OCI-LY1 (cell line): Measurements from ENCODE around the gene GEMIN5.

Source experiments
- EZH2 ChIP-seq: fragments of 200-600 bp; sonication (generic), shearing (Covaris generic); IDR thresholded peaks from 2 replicates; pipeline ENCODE4 v1.8.0; 2017; ENCODE audit warnings: borderline replicate concordance, mixed run types, mild to moderate bottlenecking, antibody characterized with exemption, low read length, moderate library complexity, mixed read lengths
- TF ChIP-seq, protein P1 (sequence below): fragments of 200-600 bp; sonication (generic), shearing (Covaris generic); IDR thresholded peaks from 2 replicates; pipeline ENCODE4 v1.5.1; 2017; ENCODE audit warnings: mild to moderate bottlenecking, antibody characterized with exemption, low read length, moderate library complexity, mixed read lengths

DNA sequence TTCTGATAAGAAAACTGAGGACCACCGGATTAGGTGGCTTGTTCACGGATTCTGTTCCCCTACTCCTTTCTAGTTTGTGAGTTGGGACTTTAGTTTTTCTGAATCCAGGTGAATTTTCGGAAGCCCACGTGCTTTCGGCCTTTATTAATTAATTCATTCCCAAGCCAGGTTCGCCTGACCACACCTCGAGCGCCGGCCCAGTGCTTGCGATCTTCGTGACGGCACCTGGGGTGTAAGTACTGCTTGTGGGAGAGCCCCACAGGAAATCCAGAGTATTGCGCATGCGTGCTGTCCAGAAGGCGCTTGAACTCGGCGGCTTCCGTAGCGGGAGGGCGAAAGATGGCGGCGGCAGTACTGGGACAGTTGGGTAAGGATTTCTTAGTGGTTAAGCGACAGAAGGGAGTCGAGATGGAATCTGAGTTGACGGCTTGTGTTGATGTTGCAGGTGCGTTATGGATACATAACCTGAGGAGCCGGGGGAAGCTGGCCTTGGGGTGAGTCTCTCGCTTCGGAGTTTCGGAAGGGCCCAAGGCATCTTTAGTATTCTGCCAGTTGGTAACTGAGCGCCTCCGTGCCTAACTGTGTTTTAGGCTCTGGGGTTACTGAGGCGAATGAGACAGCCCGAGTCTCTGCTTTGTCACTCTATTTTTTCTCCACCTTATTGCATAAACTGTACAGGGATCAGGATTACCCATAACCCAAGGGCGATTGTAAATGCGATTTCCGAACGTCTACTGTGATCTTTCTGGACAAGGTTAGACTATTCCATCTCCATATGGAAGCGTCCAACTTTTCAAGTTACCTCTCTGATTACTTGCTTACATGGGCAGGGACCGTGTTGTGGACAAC lies 3.0 kb upstream of the GEMIN5 start, which contains the start of gene MRPL22:
- TF ChIP-seq EZH2 = no peak
- TF ChIP-seq, protein P1, sequence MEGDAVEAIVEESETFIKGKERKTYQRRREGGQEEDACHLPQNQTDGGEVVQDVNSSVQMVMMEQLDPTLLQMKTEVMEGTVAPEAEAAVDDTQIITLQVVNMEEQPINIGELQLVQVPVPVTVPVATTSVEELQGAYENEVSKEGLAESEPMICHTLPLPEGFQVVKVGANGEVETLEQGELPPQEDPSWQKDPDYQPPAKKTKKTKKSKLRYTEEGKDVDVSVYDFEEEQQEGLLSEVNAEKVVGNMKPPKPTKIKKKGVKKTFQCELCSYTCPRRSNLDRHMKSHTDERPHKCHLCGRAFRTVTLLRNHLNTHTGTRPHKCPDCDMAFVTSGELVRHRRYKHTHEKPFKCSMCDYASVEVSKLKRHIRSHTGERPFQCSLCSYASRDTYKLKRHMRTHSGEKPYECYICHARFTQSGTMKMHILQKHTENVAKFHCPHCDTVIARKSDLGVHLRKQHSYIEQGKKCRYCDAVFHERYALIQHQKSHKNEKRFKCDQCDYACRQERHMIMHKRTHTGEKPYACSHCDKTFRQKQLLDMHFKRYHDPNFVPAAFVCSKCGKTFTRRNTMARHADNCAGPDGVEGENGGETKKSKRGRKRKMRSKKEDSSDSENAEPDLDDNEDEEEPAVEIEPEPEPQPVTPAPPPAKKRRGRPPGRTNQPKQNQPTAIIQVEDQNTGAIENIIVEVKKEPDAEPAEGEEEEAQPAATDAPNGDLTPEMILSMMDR = no peak
